ENCODE results near the gene KRTAP12-2.
A peak's percentile ranks its signal among the peaks of the same experiment; 100 is the strongest.
"Not testable (repeated sequence)": the region's sequence is repeated elsewhere in the genome, so short reads cannot be mapped to it uniquely, and the experiment has no call there.

The KRTAP12-2 gene

GRCh38 chr21:44682580-44683151 is 15.9 kb upstream of the KRTAP12-2 start:
- no peak for DNase-seq

GRCh38 chr21:44681861-44682579 is 15.3 kb upstream of the KRTAP12-2 start, which contains the start of gene KRTAP12-1:
Gene KRTAP12-1, minus strand, starts transcription at chr21:44682163. Its CDS starts 40 bp downstream, at chr21:44682123.
- peak; percentile 42 for DNase-seq

GRCh38 chr21:44681152-44681551 is 14.4 kb upstream of the KRTAP12-2 start:
- no peak for DNase-seq

GRCh38 chr21:44677881-44678280 is 11.2 kb upstream of the KRTAP12-2 start:
- DNase-seq, result no peak

DNA sequence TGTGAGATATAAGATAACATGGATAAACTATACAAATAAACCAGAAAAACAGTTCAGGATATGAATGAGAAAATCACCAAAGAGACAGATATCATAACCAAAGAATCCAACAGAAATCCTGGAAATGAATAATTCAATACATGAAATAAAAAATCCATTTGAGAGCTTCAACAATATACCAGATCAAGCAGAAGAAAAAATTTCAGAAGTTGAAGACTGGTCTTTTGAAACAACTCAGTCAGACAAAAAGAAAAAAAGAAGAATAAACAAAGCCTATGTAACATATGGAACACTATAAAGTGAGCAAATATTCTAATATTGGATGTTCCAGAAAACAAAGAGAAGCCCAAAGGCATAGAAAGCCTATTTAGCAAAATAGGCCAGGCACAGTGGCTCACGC is 5.2 kb upstream of the KRTAP12-2 start:
- no peak for DNase-seq

GRCh38 chr21:44670642-44671432 is 4.1 kb upstream of the KRTAP12-2 start:
- DNase-seq, result no peak

DNA sequence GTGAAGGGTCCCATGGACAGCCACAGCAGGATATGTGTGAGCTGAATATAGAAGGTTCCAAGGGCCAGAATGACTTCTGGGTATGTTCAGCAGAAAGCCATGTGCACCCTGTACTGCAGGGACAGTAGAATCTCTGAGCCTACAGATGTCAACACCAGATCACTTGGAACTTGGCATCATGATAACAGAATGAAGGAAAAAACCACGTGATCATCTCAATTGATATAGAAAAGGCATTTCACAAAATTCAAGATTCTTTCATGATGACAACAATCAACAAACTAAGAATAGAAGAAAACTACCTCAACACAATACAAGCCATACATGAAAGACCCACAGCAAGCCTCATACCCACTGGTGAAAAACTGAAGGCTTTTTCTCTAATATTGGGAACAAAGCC is 885 bp upstream of the KRTAP12-2 start:
- DNase-seq, result no peak

DNA sequence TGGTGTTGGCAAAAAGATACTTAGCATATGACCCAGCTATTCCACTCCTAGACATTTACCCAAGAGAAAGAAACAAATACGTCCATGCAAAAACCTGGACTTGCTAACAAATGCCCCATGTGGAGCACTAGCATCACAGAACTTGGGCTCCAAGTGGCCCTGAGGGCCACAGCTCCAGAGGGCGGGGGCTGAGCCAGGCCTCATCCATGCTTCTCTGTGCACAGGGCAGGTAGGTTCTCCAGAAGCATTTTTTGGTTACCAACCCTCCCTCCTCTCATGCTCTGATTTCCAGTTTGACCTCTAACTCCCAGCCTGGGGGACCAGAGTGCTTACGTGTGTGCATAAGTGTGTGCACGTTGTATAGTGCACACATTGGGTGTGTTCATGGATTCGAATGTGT is 2.0 kb downstream of the KRTAP12-2 start:
- no peak for DNase-seq

DNA sequence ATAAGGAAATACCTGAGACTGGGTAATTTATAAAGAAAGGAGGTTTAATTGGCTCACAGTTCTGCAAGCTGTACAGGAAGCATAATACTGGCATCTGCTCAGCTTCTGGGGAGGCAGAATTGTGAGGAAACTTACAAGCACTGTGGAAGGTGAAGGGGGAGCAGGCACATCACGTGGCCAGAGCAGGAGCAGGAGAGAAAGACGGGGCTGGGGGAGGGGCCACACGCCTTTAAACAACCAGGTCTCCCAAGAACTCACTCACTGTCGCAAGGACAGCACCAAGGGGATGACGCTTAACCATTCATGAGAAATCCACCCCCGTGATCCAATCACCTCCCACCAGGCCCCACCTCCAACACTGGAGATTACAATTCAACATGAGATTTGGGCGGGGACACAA is 5.2 kb downstream of the KRTAP12-2 start:
- DNase-seq, result not testable (repeated sequence)

GRCh38 chr21:44658913-44659595 is 7.7 kb downstream of the KRTAP12-2 start:
- DNase-seq, result no peak

DNA sequence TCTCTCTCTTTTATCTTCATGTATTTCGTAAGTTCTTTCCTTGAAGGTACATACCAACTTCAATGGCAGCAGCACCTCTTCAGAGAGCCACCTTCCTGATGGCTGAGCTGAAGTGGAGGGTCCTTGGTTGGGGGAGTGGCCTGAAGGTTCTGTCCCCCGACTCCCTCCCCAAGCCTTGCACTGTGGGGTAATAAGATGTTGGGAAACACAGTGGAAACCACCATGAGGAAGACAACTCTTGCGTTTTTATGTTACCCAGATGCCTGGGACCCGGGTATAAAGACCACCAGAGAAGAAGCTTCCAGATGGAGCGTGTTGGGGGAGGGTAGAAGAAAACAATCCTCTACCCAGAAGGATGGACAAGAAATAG is 8.2 kb downstream of the KRTAP12-2 start:
- no peak for DNase-seq

DNA sequence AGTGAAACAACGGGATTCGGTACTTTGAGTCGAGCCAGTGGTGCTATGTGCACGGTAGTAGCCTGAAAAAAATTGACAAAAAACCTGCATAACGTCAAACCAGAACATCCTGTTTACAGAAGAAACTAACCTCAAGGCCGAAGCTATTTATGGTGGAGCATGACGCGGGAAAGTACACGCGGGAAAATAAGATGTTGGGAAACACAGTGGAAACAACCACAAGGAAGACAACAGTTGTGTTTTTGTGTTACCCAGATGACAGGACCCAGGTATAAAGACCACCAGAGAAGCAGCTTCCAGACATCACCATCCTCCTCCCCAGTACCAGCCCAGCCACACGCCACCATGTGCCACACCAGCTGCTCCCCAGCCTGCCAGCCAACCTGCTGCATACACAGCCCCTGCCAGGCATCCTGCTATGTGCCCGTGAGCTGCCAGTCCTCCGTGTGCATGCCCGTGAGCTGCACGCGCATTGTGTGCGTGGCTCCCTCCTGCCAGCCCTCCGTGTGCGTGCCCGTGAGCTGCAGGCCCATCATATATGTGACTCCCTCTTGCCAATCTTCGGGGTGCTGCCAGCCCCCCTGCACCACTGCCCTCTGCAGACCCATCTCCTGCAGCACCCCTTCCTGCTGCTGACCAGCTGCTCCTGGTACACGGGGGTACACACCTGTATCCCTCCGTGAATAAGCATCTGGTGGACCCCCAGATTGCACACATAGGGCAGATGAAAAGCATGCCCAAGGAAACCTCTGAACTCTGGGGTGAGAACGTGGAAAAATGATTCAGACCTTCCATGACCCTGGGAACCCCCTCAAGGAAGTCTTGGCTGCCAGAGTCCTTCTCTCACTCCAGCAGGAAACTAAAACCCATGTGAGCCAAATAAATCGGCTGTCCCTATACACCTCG is 8.8 kb downstream of the KRTAP12-2 start, which contains the start of gene KRTAP12-3:
TSS of gene KRTAP12-3 (plus strand) at position 298 of the 906 bp plus-strand sequence. CDS start at position 346, 48 bp downstream.
- no peak for DNase-seq

- DNase-seq, result no peak
Observed at GRCh38 chr21:44656868-44657267, 9.9 kb downstream of the KRTAP12-2 start.

DNA sequence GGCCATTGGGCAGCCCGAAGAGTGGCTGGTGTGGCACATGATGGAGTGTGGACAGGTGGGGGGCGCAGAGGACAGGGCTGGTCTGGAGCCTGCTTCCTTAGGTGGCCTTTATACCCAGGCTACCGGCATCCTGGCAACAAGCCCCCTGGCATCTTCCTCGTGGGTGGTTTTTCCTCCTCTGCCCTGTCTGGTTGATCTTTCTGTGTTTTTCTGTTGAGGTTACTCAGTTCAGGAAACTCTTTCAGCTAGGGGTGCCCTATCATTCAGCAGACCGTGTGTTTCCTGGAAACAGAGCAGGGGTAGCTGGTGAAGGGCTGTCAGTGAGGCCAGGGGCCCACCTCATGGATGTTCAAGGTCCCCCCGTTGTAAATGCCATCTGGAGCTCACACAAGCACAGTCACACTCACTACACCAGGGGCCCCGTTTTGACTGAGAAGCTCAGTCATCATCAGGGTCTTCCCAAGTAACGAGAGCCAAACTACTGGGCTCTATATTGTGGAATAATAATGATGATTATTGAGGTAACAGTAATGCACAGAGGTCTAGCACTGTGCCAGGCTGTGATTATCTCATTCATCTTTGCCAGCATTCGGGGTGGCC is 12.1 kb downstream of the KRTAP12-2 start, which contains the start of gene KRTAP12-4:
TSS of gene KRTAP12-4 (minus strand) at position 84 of the 600 bp plus-strand sequence. CDS start at position 39, 45 bp downstream.
- DNase-seq, result no peak

- DNase-seq, result no peak
Observed at GRCh38 chr21:44653656-44654575, 12.8 kb downstream of the KRTAP12-2 start.

DNA sequence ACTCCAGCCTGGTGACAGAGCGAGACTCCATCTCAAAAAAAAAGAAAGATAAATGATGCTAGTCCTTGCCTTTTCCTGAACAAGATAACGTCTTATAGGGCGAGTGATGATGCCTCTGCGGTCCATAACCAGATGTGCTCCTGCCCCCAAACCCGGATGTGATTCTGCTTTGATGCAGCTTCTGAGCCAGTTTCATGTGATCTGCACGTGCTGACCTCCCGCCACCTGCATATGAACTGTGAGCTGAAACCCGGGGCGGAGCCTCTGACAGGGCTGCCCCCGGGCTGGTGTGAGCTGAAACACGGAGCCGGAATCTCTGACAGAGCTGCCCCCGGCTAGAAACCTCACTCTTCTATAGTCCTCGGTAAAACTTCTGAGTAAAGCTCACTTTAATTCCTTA is 13.6 kb downstream of the KRTAP12-2 start:
- no peak for DNase-seq

GRCh38 chr21:44650973-44651675 is 15.6 kb downstream of the KRTAP12-2 start:
- DNase-seq, result no peak

- DNase-seq, result no peak
Observed at GRCh38 chr21:44650265-44650972, 16.3 kb downstream of the KRTAP12-2 start.

- no peak for DNase-seq
Observed at GRCh38 chr21:44649521-44650100, 17.1 kb downstream of the KRTAP12-2 start.
